SK-N-SH (cell line): Measurements from ENCODE around the gene TBL1X. TPM values are rescaled to one million over a fixed set of nuclear protein-coding genes. Genes with fewer than 3 reads are reported as not detected.

Experiments
- CTCF ChIA-PET: fragments of 300-600, 350-600 bp; formaldehyde crosslinking; extraction: SDS; loops from one replicate; lab custom pipeline; 2021; lab: Yijun Ruan, JAX
- POLR2A ChIA-PET: fragments of 350-600 bp; sonication (Branson Sonifier 250); formaldehyde crosslinking; extraction: SDS; loops from one replicate; lab custom pipeline; 2020; ENCODE audit warnings: antibody characterized with exemption, inconsistent platforms; lab: Yijun Ruan, JAX
- DNase-seq: peaks from one replicate; pipeline ENCODE4 v3.0.0; 2012
- H2AFZ ChIP-seq: fragments of 200-600 bp; sonication (generic); 2 replicates; pipeline ENCODE4 v1.8.1; 2016; ENCODE audit warnings: antibody characterized with exemption, mild to moderate bottlenecking, low read depth
- H3F3A ChIP-seq: fragments of 200-600 bp; sonication (generic); replicated peaks from 2 replicates; pipeline ENCODE3; 2016; ENCODE audit warnings: antibody characterized with exemption, mild to moderate bottlenecking; ENCODE audit not compliant: insufficient read depth
- H3K27ac ChIP-seq, 2 experiments: fragments of 200-500 bp in 1 of 2; fragments of 200-600 bp in 1 of 2; sonication (Bioruptor generic) in 1 of 2; sonication (generic), shearing (Covaris generic) in 1 of 2; 2 replicates each; pipeline versions ENCODE4 v1.5.1 to v1.6.1; 2014 to 2016; ENCODE audit warnings: low read depth in 2 of 2, inconsistent platforms in 1 of 2, low read length in 1 of 2, mild to moderate bottlenecking in 1 of 2, mixed read lengths in 1 of 2
- H3K27me3 ChIP-seq: fragments of 200-600 bp; sonication (generic), shearing (Covaris generic); 2 replicates; pipeline ENCODE4 v1.6.1; 2016; ENCODE audit warnings: mixed run types; ENCODE audit not compliant: insufficient read depth
- H3K36me3 ChIP-seq, 2 experiments: fragments of 200-500 bp in 1 of 2; fragments of 200-600 bp in 1 of 2; sonication (Bioruptor generic) in 1 of 2; sonication (generic) in 1 of 2; replicated peaks in 1 of 2; 2 replicates each; pipeline versions ENCODE3 to v1.5.1; 2014 to 2016; ENCODE audit warnings: low read length in 1 of 2, mild to moderate bottlenecking in 1 of 2; ENCODE audit not compliant: insufficient read depth in 2 of 2, control insufficient read depth in 1 of 2
- H3K4me1 ChIP-seq, 2 experiments: fragments of 200-500 bp in 1 of 2; fragments of 200-600 bp in 1 of 2; sonication (Bioruptor generic) in 1 of 2; sonication (generic), shearing (Covaris generic) in 1 of 2; 2 replicates each; pipeline versions ENCODE4 v1.5.1 to v1.6.1; 2014 to 2016; ENCODE audit warnings: low read depth in 1 of 2, low read length in 1 of 2, mixed run types in 1 of 2; ENCODE audit not compliant: insufficient read depth in 2 of 2, control insufficient read depth in 1 of 2
- H3K4me2 ChIP-seq: fragments of 200-600 bp; sonication (generic), shearing (Covaris generic); 2 replicates; pipeline ENCODE4 v1.6.1; 2017; ENCODE audit warnings: mixed run types
- H3K4me3 ChIP-seq, 2 experiments: fragments of 200-500 bp in 1 of 2; fragments of 200-600 bp in 1 of 2; sonication (Bioruptor generic) in 1 of 2; sonication (generic), shearing (Covaris generic) in 1 of 2; 2 replicates each; pipeline versions ENCODE4 v1.5.1 to v1.8.1; 2014 to 2016; ENCODE audit warnings: low read depth in 2 of 2, inconsistent platforms in 1 of 2, low read length in 1 of 2, mild to moderate bottlenecking in 1 of 2, mixed read lengths in 1 of 2, moderate library complexity in 1 of 2
- H3K79me2 ChIP-seq: fragments of 200-600 bp; sonication (generic); 2 replicates; pipeline ENCODE4 v1.8.1; 2017; ENCODE audit warnings: mild to moderate bottlenecking; ENCODE audit not compliant: insufficient read depth
- H3K9ac ChIP-seq: fragments of 200-600 bp; sonication (generic); 2 replicates; pipeline ENCODE4 v1.6.1; 2017; ENCODE audit warnings: mixed run types
- H3K9me2 ChIP-seq: fragments of 200-600 bp; sonication (generic); 2 replicates; pipeline ENCODE4 v1.6.1; 2017; ENCODE audit warnings: mixed run types
- H3K9me3 ChIP-seq: fragments of 200-600 bp; sonication (generic); 2 replicates; pipeline ENCODE4 v1.6.1; 2017; ENCODE audit warnings: mixed run types, mild to moderate bottlenecking, moderate library complexity
- H4K20me1 ChIP-seq: fragments of 200-600 bp; sonication (generic); 2 replicates; pipeline ENCODE4 v1.6.1; 2017; ENCODE audit warnings: mild to moderate bottlenecking, mixed run types; ENCODE audit not compliant: insufficient read depth
- ELF1 ChIP-seq: IDR thresholded peaks from 2 replicates; pipeline ENCODE4 v1.4.0; 2012
- EP300 ChIP-seq, 2 experiments: IDR thresholded peaks; 2 replicates each; pipeline versions ENCODE4 v1.4.0 to v1.6.1; 2012; ENCODE audit warnings: borderline replicate concordance in 1 of 2, low read depth in 1 of 2, low read length in 1 of 2
- EZH2phosphoT487 ChIP-seq: fragments of 200-600 bp; sonication (generic); IDR thresholded peaks from 2 replicates; pipeline ENCODE4 v1.6.1; 2017; ENCODE audit warnings: low read depth, mixed run types, mild to moderate bottlenecking, antibody characterized with exemption, moderate library complexity, borderline replicate concordance
- MAX ChIP-seq: IDR thresholded peaks from 2 replicates; pipeline ENCODE4 v1.4.0; 2012; ENCODE audit warnings: low read depth
- POLR2AphosphoS5 ChIP-seq: IDR thresholded peaks from 2 replicates; pipeline ENCODE4 v1.6.1; 2012; ENCODE audit warnings: low read depth, low read length
- RCOR1 ChIP-seq: fragments of 150-350 bp; IDR thresholded peaks from 2 replicates; pipeline ENCODE4 v1.6.1; 2017; ENCODE audit warnings: antibody characterized with exemption, low read length
- SIN3A ChIP-seq: IDR thresholded peaks from 2 replicates; pipeline ENCODE4 v1.6.1; 2012; ENCODE audit warnings: low read depth, mild to moderate bottlenecking, low read length, moderate library complexity, borderline replicate concordance
- SMC3 ChIP-seq: IDR thresholded peaks from 2 replicates; pipeline ENCODE4 v1.6.1; 2012; ENCODE audit warnings: low read depth, low read length, improper control_type of control experiment
- USF1 ChIP-seq: IDR thresholded peaks from 2 replicates; pipeline ENCODE4 v1.4.0; 2012; ENCODE audit warnings: low read depth, borderline replicate concordance
- USF2 ChIP-seq: fragments of 150-350 bp; IDR thresholded peaks from 2 replicates; pipeline ENCODE4 v1.6.1; 2017; ENCODE audit warnings: antibody characterized with exemption, low read length, low read depth, borderline replicate concordance
- WGBS: methylation state at CpG from one replicate; pipeline ENCODE4 v1.1.6; 2017; ENCODE audit warnings: low lambda C conversion rate; 5-methylcytosine and 5-hydroxymethylcytosine counted together
- polyA plus RNA-seq, 3 experiments: library from polyadenylated mRNA; depleted of rRNA; stranded (reverse); fragments of >200 nt; gene quantifications; 2 replicates each; pipeline ENCODE4 v1.2.3, GENCODE V29; 2012

The TBL1X gene
- polyA plus RNA-seq, 1 of the 3 experiments (the other 2 are of a cell fraction) = 10.6 TPM

GRCh38 chrX:9785254-9785943 is 320.5 kb downstream of the TBL1X start:
- Histone ChIP-seq H3K9me3 (no peaks in the 10 kb centered on the region), H3F3A (no peaks in the 10 kb centered on the region)
- 38% methylated on average over 7 of the region's 58 CpGs for WGBS
- peak; percentile 36 for DNase-seq
- TF ChIP-seq ELF1 = no peak
- TF ChIP-seq EP300 (IDR thresholded peaks at IDR 0.05; ENCODE audit: borderline replicate concordance in 1 of 2, low read depth in 1 of 2, low read length in 1 of 2) = no peak
- TF ChIP-seq SMC3 = no peak
- TF ChIP-seq SIN3A = no peak
- TF ChIP-seq, all 33 proteins: peak for 0
- Histone ChIP-seq H3K27ac (no peak overlapping the region), H3K9ac (no peak overlapping the region), H3K9me2 (no peaks in the 10 kb centered on the region), H3K36me3 (no peaks in the 10 kb centered on the region), H3K79me2 (no peaks in the 10 kb centered on the region), H4K20me1 (no peaks in the 10 kb centered on the region), H3K4me3 (peak overlapping the region in 1 of 2 experiments; percentile 37; a peak in 1 of 4 replicates), H2AFZ (no peak overlapping the region), H3K4me2 (no peak overlapping the region), H3K4me1 (no peaks in the 10 kb centered on the region; a peak in 1 of 4 replicates), H3K27me3 (peaks cover 37% of the 10 kb centered on the region)
- POLR2A ChIA-PET = no interaction called here
- CTCF ChIA-PET = interaction anchor here (0.8 kb wide), 1 partner anchor 333 kb away, joined by 3 read pairs; no protein-coding TSS in a partner anchor

GRCh38 chrX:9785944-9786797 is 321.3 kb downstream of the TBL1X start, which contains the start of gene SHROOM2:
SHROOM2 (plus strand) TSS chrX:9786429; CDS start chrX:9786546, 117 bp downstream.
- Histone ChIP-seq H3K79me2 (no peaks in the 10 kb centered on the region), H3K36me3 (no peaks in the 10 kb centered on the region), H3K27ac (no peak within 1 kb of the TSS), H3F3A (no peaks in the 10 kb centered on the region), H2AFZ (no peak within 1 kb of the TSS), H3K4me1 (no peaks in the 10 kb centered on the region; a peak in 1 of 4 replicates), H3K4me2 (no peak within 1 kb of the TSS), H3K27me3 (peaks cover 37% of the 10 kb centered on the region), H3K9me2 (no peaks in the 10 kb centered on the region), H3K9me3 (no peaks in the 10 kb centered on the region), H3K4me3 (peak within 1 kb of the TSS in 1 of 2 experiments; percentile 39; a peak in 3 of 4 replicates), H4K20me1 (no peaks in the 10 kb centered on the region), H3K9ac (no peak within 1 kb of the TSS)
- ChIA-PET CTCF (no interaction called here), POLR2A (no interaction called here)
- DNase-seq = peak; percentile 72
- WGBS = 0% methylated on average over 2 of the region's 132 CpGs
- TF ChIP-seq USF2 (no peak), USF1 (no peak), RCOR1 (no peak), MAX (no peak), POLR2AphosphoS5 (no peak), EZH2phosphoT487 (no peak)
